HG03039 (cell line): ENCODE data around the gene HOXA3.

Source experiments
- ATAC-seq: cut with Tn5 transposase; IDR thresholded peaks from one replicate; pipeline ENCODE4 v1.9.1; 2021; ENCODE audit warnings: mild to moderate bottlenecking, moderate library complexity; ENCODE audit not compliant: unreplicated experiment

Gene HOXA3

GRCh38 chr7:27179503-27180430 lies 27.4 kb upstream of the HOXA3 start:
- ATAC-seq: no peak

DNA sequence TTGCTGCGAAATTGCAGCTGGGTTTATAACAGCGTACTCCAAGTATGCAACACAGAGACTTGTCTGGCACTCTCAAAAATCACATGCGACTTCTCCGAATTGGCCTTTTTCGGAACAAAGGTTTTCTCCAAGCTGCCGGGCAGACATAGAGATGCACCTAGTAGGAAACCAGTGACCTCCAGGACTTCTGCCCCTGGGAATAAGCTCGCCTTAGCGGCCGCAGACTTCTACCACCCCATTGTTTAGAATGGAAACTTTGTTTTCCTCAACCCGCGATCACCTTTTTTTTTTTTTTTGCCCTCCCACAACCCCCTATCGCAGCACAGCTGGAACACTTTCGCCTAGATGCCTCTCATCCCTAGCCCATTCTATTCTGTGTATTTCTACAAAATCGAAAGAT lies 26.6 kb upstream of the HOXA3 start:
- no peak for ATAC-seq

DNA sequence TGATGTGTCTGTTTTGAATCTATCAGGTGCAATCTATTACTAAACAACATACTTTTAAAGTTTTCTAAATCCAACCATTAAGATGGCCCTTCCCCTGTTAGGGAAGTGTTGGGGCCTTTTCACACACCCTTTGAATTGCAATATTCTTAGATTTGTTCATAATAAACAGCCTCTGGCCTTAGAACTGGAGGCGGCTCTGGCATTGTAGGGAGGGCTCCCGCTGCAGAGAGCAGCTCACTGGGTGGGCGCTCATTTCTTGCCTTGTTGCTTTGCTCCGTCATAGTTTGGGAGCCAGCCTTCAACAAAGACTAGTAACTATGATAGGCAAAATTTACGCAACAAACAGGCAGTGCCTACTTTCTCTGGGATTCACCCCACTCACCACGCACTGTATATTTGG lies 26.0 kb upstream of the HOXA3 start:
- ATAC-seq: no peak

DNA sequence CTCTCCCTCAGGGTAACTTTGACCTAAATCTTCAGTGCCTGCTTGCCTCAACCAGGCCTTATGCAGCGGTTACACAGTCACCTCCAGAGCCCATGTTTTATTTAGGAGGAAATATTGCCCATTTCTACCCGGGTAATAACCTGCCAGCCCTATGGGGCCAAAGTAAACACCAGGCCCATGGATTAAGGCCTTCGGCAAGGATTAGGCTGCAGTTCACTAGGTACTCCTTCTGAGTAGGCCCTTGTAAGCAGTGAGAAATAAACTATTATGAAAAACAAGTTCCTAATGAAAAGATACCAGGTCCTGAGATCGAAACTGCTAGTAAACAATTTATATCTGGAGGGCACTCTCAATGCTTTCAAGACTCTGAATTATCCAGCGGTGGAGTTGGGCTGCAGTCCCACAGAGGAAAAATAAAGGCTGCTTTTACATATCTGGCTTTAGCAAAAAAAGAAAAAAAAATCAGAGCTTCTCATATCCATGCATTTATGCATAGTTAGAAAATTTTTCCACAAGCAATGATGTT lies 25.5 kb upstream of the HOXA3 start:
- no peak for ATAC-seq

DNA sequence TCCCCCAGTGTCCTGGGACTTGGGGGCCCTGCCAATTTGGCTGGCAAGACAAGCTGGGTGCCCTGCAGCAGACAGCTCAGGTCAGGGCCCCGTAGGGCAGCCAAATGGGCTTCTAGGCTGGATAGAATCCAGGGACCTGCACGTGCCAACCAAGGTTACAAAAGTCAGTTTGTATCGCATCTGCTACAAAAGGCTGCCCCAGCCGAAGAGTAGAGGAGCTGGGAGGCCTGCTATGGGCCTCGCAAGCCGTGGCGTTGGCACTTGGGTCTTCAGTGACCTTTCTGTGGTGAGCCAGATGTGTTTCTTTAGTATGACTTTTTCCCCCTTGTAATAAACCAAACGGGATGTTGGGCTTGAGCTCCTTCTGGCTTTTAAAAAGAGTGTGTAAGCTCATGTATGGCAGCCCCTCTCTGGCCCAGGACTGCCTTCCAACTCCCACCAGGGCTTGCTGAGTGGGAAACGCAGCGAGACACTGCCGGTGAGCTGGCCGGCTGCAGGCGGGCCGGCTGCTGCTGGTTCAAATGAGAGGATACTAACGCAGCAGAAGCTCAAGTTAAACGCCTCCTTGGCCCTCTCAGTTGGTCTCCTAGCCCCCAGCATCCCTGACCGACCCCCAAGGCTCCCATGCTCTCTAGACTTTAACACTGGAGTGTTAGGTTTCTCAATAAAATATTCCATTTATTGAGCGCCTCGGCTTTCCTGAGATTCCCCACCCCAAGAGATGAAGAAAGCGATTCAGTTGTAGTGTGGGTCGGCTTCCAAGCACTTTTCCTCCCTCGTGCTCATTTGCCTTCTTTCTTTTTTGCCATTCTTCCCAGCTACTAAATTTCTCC lies 24.8 kb upstream of the HOXA3 start:
- no peak for ATAC-seq

DNA sequence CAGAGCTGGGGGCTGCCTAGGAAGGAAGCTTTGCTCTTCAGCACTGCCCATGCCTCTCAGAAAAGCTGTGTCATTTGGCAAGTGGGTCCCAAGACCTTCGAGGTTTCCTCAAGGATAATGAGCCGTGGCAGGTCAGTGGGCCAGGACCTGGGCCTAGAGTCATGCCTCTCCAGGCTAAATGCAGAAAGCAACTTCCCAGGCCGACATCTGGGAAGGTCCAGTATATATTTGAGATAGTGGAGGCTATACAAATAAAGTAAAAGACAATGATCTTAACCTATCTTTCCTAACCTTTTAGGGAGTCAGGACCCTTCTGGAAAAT lies 24.1 kb upstream of the HOXA3 start:
- no peak for ATAC-seq

GRCh38 chr7:27175626-27176523 lies 23.5 kb upstream of the HOXA3 start:
- ATAC-seq: no peak

GRCh38 chr7:27174874-27175625 lies 22.7 kb upstream of the HOXA3 start:
- ATAC-seq: no peak

- no peak for ATAC-seq
Measured at GRCh38 chr7:27173956-27174873, 21.8 kb upstream of the HOXA3 start, which contains the start of gene HOXA10. TSS of gene HOXA10 (minus strand) at chr7:27174320. CDS start at chr7:27174306, 14 bp downstream.

- ATAC-seq: no peak
Measured at GRCh38 chr7:27173511-27173955, 21.1 kb upstream of the HOXA3 start.

GRCh38 chr7:27172823-27173510 lies 20.6 kb upstream of the HOXA3 start:
- ATAC-seq: no peak

DNA sequence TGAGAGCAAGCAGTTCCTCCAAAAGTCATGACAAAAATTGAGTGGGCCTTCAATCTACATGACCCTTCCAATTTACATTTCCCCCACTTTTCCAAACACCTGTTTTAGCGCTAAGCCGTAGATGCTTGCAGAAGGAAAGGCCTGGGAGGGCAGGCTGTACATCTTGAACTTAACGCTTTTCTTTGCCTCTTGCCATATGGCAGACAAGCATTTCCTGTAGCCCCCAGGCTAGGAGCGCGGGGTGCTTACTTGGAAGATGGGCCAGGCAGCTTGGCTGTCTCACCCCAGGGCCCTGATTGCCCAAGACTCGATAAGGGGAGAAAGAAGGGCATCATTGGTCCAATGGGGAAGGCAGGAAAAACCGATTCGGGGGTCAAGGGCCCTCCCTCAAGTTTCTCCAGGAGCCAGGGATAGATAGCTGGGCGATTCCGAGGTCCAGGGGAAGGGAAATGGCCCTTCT lies 20.0 kb upstream of the HOXA3 start:
- ATAC-seq: no peak

DNA sequence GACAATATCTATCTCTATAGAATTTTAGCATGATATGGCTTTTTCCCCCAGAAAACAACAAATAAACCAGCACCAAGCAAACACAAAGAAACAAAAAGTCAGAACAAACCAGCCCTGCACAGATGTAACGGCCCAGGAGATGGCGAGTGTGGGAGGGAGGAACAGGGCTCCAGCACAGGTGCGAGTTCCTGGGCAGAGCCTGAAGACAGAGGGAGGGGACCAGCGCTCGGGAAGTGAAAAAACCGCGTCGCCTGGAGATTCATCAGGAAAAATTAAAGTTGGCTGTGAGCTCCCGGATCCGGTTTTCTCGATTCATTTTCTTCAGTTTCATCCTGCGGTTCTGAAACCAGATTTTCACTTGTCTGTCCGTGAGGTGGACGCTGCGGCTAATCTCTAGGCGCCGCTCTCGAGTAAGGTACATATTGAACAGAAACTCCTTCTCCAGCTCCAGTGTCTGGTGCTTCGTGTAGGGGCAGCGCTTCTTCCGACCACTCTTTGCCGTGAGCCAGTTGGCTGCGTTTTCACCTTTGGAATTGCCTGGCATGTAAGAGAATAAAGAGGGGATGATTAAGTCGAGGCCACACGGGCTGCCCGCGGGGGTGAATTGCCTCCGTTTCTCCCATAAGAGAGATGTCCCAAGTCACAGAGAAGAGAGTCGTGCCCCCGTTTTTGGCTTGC lies 19.4 kb upstream of the HOXA3 start:
- ATAC-seq: no peak

- ATAC-seq: no peak
Measured at GRCh38 chr7:27171325-27171636, 18.9 kb upstream of the HOXA3 start.

GRCh38 chr7:27170426-27171324 lies 18.3 kb upstream of the HOXA3 start:
- no peak for ATAC-seq

GRCh38 chr7:27169658-27170425 lies 17.5 kb upstream of the HOXA3 start:
- ATAC-seq: no peak
